Sciatic nerve (tissue), 2 donors: ENCODE data around the gene ATP5MK. TPM values are rescaled to one million over a fixed set of nuclear protein-coding genes. Genes with fewer than 3 reads are reported as not detected.
"Not testable (repeated sequence)": the region's sequence is repeated elsewhere in the genome, so short reads cannot be mapped to it uniquely, and the experiment has no call there.

Source experiments
- ATAC-seq: fragments of 200-7000 bp; cut with Tn5 transposase; one replicate; pipeline ENCODE4 v1.9.1; 2020; ENCODE audit warnings: mild to moderate bottlenecking, moderate library complexity
- DNase-seq: peaks from one replicate; pipeline ENCODE4 v3.0.0-alpha.2; 2020; ENCODE audit warnings: low spot score
- intact Hi-C: fragments of 100-400 bp; cut with DNase I; formaldehyde crosslinking; loops from one replicate; pipeline ENCODE4 v1.14.2; 2022
- total RNA-seq: library from RNA; stranded (reverse); fragmentation: NEBNext Ultra II Directional; extraction: Animal tissue kit (Norgen Biotek cat#: 25700); gene quantifications from one replicate; pipeline ENCODE4 v1.2.1, GENCODE V29; 2021
- donor health status: DM: no; HTN: no; CAD: no.
- donor health status: DM: no; HTN: no; CAD: no.

Gene ATP5MK
- total RNA-seq, 1 donor from 2014 or later = 195 TPM

DNA sequence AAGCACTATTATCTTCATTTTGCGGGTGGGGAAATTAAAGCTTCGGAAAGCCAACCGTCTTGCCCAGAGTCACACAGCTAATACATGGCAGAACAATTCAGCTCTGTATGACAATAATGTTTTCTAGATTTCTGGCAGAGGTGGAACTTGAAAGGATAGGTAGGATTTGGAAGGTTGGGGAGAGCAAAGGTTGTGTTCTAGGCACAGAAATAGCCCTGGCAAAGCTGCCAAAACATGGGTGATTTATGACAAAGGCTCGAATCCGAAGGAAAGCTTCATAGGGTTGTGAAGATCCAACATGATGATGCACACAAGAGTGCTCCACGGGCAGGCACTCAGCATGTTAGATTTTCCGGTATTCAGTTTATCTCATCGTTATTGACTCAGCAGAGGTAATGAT is 19.3 kb upstream of the ATP5MK start:
- no peak for ATAC-seq
- no peak for DNase-seq
- intact Hi-C loops = no loop called here

GRCh38 chr10:103413564-103413963 is 17.3 kb upstream of the ATP5MK start:
- ATAC-seq = no peak
- intact Hi-C loops = no loop called here
- no peak for DNase-seq

DNA sequence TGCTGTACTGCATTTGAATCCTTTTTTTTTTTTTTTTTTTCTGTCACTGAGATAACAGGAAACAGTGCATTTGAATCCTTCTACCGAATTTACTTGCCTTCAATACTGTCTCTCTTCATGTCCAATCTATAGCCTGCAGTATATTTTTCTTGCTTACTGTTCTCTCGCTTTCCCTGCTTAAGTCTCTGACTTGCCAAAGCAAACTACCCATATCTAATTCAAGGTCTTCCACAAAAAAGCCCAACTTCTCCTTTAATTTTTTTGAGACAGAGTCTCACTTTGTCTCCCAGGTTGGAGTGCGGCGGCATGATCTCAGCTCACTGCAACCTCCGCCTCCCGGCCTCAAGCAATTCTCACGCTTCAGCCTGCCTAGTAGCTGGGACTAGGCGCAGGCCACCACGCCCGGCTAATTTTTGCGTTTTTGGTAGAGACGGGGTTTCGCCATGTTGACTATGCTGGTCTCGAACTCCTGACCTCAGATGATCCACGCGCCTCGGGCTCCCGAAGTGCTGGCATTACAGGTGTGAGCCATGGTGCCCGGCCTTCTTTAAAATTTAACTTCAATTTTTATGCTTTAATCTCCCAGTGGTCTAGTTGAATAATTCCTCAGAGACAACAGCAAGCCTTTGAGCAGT is 1.0 kb upstream of the ATP5MK start:
- no peak for ATAC-seq

GRCh38 chr10:103396789-103397087 is 463 bp upstream of the ATP5MK start:
- DNase-seq (no peak), ATAC-seq (no peak)
- intact Hi-C loops = no loop called here

More for the DNA sequence above, 1.0 kb upstream of the ATP5MK start:
- intact Hi-C loops = no loop called here
- no peak for DNase-seq

DNA sequence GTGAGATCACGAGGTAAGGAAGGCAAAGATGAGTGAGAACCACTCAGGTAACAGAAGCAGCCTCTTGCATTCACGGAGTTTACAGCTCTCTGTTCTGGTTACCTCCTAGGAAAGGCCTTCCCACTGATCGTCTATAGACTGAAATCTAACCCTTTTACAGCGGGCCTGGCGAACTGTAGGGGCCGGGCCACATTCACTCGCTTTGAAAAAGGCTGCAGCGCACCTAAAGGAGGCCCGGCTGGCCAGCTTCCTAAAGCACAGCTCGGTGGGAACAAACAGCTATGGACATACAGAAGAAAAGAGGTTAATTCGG is 565 bp downstream of the ATP5MK start:
- ATAC-seq (no peak), DNase-seq (no peak)
- intact Hi-C loops = no loop called here

DNA sequence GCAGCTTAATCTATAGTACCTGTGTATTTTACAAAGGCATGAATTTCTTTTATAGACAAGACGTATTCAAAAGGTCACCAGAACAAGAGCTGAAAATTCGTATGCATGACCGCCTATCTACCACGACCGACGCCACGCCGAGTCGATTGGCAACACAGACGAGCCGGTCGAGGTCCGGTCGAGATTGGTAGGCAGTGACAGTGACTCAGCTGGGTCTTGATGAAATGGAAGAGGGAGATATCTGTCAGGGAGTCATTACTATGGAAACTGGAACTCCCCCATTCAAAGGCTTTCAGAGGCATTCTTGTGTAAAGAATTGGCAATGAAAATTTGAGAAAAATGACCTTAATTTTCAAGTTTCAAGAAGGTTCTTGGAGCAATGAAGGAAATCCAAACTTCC is 2.1 kb downstream of the ATP5MK start:
- ATAC-seq (no peak), DNase-seq (no peak)
- intact Hi-C loops = no loop called here

DNA sequence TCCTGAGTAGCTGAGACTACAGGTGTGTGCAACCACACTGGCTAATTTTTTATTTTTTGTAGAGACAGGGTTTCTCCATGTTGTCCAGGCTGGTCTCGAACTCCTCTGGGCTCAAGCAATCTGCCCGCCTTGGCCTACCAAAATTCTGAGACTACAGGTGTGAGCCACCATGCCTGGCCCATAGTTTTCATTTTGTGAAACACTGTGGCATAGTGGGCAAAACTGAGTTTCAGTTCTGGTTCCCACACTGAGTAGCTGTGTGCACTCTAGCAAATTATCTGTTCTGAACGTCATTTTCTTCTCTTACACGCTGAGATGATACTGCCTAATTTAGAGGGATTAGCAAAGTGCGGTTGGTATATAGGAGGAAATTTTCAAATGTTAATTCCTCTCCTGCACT is 13.5 kb downstream of the ATP5MK start:
- intact Hi-C loops = no loop called here
- no peak for ATAC-seq
- no peak for DNase-seq

DNA sequence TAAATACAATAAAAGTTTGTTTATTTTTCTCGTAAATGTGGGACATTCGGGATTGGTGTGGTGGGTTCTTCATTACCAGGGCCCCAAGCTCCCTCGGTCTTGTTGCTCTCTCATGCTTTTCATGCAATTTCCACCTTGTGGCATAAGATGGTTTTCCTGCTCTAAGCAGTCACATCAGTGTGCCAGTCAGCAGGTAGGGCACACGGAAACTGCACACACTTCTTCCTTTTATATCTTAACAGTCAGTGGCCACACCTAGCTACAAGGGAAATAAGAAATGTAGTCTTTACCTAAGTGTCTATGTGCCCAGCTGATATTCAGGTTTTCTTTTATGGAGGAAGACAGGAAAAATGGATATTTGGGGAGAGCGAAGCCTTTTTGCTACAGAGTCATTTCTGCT is 22.0 kb downstream of the ATP5MK start:
- intact Hi-C loops = no loop called here
- ATAC-seq (no peak), DNase-seq (no peak)

GRCh38 chr10:103373544-103373943 is 22.7 kb downstream of the ATP5MK start:
- DNase-seq (no peak), ATAC-seq (no peak)
- intact Hi-C loops = no loop called here

DNA sequence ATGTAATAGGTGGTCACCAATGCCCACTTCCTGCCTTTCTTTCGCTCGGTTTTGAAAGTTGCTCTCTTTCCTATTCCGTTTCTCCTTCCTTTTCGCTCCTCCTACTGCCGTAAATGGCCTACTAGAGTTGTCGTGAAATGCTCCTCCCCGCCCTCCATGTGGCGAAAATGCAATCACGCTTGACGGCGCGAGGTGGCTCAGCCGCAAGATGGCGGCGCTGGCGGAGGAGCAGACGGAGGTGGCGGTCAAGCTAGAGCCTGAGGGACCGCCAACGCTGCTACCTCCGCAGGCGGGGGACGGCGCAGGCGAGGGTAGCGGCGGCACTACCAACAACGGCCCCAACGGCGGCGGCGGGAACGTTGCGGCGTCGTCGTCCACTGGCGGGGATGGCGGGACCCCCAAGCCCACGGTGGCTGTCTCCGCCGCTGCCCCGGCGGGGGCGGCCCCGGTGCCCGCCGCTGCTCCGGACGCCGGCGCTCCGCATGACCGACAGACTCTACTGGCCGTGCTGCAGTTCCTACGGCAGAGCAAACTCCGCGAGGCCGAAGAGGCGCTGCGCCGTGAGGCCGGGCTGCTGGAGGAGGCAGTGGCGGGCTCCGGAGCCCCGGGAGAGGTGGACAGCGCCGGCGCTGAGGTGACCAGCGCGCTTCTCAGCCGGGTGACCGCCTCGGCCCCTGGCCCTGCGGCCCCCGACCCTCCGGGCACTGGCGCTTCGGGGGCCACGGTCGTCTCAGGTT is 28.3 kb downstream of the ATP5MK start, which contains the start of gene TAF5:
TAF5 (plus strand) TSS at position 195 of the 737 bp plus-strand sequence; CDS start at position 209, 14 bp downstream.
- DNase-seq (peak; percentile 93), ATAC-seq (peak; percentile 91)
- intact Hi-C loops = no loop called here

DNA sequence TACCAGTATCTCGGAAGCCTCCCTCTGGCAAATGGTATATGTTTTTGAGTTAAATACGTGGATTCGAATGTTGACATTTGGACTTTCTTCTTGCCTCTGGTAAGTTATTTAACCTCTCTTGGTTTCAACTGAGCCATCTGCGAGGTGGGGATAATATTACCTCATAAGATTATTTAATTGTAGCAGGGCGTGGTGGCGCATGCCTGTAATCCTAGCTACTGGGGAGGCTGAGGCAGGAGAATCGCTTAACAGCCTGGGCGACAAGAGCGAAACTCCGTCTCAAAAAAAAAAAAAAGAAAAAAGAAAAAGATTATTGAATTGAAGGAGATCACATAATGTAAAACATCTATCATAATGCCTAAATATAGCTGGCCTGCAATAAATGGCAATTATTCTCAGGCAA is 28.9 kb downstream of the ATP5MK start:
- intact Hi-C loops = no loop called here
- ATAC-seq = peak; percentile 4
- no peak for DNase-seq

DNA sequence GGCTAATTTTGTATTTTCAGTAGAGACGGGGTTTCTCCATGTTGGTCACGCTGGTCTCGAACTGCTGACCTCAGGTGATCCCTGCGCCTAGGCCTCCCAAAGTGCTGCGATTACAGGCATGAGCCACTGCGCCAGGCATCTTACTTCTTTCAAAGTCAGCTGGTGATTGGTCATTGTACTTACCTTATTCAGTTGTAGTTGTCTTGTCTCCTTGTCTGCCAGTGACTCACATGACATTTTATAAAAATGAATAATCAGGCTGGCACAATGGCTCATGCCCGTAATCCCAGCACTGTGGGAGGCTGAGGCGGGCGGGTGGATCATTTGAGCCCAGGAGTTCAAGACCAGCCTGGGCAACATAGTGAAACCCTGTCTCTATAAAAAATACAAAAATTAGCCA is 35.5 kb downstream of the ATP5MK start:
- intact Hi-C loops, DNase-seq, ATAC-seq: not testable (repeated sequence)

DNA sequence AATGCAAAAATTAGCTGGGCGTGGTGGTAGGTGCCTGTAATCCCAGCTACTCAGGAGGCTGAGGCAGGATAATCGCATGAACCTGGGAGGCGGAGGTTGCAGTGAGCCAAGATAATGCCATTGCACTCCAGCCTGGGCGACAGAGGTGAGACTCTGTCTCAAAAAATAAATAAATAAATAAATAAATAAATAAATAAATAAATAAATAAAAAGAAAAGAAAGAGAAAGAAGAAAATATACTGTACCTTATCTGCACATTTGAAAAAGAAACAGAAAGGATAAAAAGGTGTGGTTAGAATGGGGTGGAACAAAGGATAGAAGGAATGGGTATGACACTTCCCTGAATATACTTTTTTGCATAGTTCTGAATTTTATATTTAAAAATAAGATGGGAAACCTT is 36.8 kb downstream of the ATP5MK start:
- intact Hi-C loops, DNase-seq: not testable (repeated sequence)

GRCh38 chr10:103355906-103356599 is 40.2 kb downstream of the ATP5MK start:
- intact Hi-C loops = no loop called here
- no peak for ATAC-seq
- DNase-seq = no peak

More for the DNA sequence above, 36.8 kb downstream of the ATP5MK start:
- ATAC-seq = not testable (repeated sequence)

DNA sequence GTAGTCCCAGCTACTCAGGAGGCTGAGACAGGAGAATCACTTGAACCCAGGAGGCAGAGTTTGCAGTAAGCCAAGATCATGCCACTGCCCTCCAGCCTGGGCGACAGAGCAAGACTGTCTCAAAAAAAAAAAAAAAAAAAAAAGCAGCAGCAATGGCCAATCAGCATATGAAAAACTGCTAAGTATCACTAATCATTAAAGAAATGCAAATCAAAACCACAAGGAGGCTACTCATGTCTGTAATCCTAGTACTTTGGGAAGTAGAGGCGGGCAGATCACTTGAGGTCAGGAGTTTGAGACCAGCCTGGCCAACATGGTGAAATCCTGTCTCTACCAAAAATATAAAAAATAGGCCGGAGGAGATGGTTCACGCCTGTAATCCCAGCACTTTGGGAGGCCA is 41.7 kb downstream of the ATP5MK start:
- intact Hi-C loops, ATAC-seq, DNase-seq: not testable (repeated sequence)

- intact Hi-C loops = no loop called here
- no peak for ATAC-seq
- DNase-seq = no peak
These were observed 43.0 kb downstream of the ATP5MK start for GRCh38 chr10:103353281-103353680.

DNA sequence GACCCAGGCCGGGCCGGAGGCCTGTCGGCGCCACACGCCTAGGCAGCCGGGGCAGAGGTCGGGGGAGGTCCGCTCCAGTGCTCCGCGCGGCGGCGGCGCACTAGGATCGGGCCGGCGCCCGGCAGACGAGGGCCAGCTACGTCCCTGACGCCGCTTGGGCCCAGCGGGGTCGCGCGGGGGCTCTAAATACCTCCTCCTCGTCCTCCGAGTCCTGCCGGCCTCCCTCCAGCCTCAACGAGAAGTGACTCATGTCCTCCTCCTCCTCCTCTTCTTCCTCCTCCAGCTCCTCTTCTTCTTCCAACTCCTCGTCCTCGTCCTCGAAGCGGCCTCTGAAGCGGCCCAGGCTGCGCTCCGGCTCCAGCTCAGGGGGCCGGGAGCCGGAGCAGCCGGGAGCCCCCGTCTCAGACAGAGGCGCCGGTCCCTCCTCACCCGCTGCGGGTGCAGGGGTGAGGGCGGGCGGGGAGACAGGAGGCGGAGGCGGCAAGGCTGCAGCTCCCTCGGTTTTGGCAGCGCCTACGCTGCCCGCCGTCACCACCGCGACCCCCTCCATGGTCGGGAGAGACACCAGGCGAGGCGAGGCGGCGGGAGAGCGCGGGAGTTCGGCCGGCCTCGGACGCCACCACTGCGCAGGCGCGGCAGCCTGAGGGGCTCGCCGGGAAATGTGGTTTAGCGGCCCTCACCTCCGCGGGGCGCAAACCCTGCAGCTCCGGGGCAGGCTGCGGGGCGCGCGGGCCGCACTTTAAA is 45.6 kb downstream of the ATP5MK start, which contains the start of gene PCGF6:
PCGF6 (minus strand) TSS at position 624 of the 744 bp plus-strand sequence; CDS start at position 550, 74 bp downstream.
- peak; percentile 88 for DNase-seq
- ATAC-seq = peak; percentile 97
- intact Hi-C loops = no loop called here

- intact Hi-C loops = no loop called here
- no peak for ATAC-seq
These were observed 46.1 kb downstream of the ATP5MK start for GRCh38 chr10:103350175-103350516.

More at GRCh38 chr10:103350175-103350516, 46.1 kb downstream of the ATP5MK start:
- no peak for DNase-seq
